Erythroblast (primary cell): ENCODE data around the gene IGSF9B.

Experiments
- GATA1 ChIP-seq: IDR thresholded peaks from 2 replicates; pipeline ENCODE4 v1.6.1; 2011; ENCODE audit warnings: low read depth, mild to moderate bottlenecking, control low read depth, low read length, moderate library complexity
- POLR2A ChIP-seq: IDR thresholded peaks from 2 replicates; pipeline ENCODE4 v1.6.1; 2011; ENCODE audit warnings: mild to moderate bottlenecking, low read length

DNA sequence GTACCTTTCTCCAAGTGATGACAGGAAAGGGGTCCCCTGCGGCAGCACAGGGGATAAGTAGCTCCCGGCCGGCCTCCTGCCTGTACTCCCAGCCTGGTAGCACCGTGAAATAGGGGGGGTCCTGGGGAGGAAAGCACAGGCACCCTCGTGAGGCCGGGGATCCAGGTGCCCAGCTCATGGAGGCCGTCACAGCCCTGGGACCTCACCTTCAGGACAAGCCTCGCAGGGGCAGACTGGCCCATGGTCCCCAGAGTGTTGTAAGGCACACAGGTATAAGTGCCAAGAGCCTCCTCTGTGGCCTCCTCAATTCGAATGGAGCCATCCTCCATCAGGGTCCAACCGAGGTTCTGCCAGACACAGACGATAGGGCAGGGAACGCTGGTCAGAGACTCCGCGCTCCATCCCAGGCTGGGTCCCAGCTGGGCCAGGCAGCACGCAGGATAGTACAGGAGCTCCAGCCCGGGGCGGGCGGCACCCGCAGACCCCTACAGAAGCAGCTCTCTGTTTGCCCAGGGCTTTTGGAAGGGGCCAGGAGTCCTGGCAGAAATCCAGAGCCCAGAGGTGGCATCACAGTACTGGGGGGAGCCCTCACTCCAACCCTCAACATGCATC is 25.2 kb downstream of the IGSF9B start:
- TF ChIP-seq POLR2A (no peak), GATA1 (no peak)
